ENCODE measurements around the gene MRGPRG. TPM values are rescaled to one million over a fixed set of nuclear protein-coding genes. Genes with fewer than 3 reads are reported as not detected.

Gene MRGPRG
- total and polyA plus RNA-seq, 4 donors = not detected

DNA sequence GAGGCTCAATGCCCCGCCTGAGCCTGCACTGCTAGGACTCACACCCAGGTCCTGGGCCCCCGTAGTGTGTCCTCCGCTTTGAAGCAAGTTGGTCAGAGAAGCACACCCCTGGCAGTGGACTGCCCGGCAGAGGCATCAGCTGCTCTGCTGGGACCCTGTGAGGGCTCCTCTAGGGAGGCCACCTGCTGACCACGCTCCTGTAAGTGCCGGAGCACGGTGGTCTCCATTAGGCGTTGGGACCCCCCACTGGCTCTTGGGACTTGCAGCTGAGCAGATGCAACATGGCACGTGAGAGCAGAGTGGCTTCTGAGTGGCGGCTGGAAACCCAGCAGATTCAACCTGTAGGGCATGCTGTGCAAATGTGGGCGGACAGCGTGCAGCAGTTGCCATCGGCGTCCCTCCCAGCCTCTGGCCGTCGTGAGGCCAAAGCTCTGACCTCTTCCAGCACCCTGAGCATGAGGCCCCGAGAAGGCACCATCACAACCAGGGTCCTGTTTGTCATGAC is 16.9 kb downstream of the MRGPRG start:
- H3K27ac ChIP-seq (ENCODE audit: low read depth, low read length) = no peak overlapping the region
- DNase-seq (ENCODE audit: low read depth in 4 of 6, low spot score in 6 of 6) = no peak
- H3K4me1 ChIP-seq (ENCODE audit: control insufficient read depth, insufficient read depth, low read length) = peaks cover 13% of the 10 kb centered on the region
- no peaks in the 10 kb centered on the region for H3K9me3 ChIP-seq (ENCODE audit: control insufficient read depth, insufficient read depth, low read length)
- no peaks in the 10 kb centered on the region for H3K36me3 ChIP-seq (ENCODE audit: control insufficient read depth, insufficient read depth, low read length)
- peaks cover 28% of the 10 kb centered on the region for H3K27me3 ChIP-seq (ENCODE audit: control insufficient read depth, insufficient read depth, low read length)
- WGBS (ENCODE audit: insufficient coverage) = 75% methylated on average over 17 of the region's 17 CpGs
- no peak overlapping the region for H3K4me3 ChIP-seq (ENCODE audit: low read depth, low read length)

DNA sequence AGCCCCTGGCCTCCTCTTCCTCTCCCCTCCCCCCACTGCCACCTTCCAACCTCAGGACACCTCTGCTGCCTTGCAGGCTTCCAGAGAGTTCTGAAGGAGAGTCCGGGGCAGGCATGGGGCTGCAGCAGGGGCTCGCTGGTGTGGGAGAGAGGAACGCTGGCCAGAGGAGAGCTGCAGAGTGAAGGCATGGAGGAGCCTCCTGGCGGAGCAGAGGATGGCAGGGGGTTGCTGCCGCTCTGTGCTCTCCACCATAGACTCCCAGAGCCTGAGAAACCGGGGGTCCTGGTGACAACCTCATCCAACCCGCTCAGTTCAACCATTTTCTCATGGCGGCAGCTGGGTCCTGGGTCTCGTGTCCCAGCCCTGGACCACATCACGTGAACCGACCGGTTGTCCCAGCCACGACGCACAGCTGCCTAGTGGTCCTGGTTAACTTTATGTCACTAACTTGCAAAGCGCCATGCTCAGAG is 17.5 kb downstream of the MRGPRG start:
- DNase-seq (ENCODE audit: low read depth in 4 of 6, low spot score in 6 of 6) = no peak
- no peaks in the 10 kb centered on the region for H3K36me3 ChIP-seq (ENCODE audit: control insufficient read depth, insufficient read depth, low read length)
- no peaks in the 10 kb centered on the region for H3K9me3 ChIP-seq (ENCODE audit: control insufficient read depth, insufficient read depth, low read length)
- WGBS (ENCODE audit: insufficient coverage) = 89% methylated on average over 15 of the region's 15 CpGs
- no peak overlapping the region for H3K27ac ChIP-seq (ENCODE audit: low read depth, low read length)
- peaks cover 16% of the 10 kb centered on the region for H3K4me1 ChIP-seq (ENCODE audit: control insufficient read depth, insufficient read depth, low read length)
- H3K4me3 ChIP-seq (ENCODE audit: low read depth, low read length) = no peak overlapping the region
- H3K27me3 ChIP-seq (ENCODE audit: control insufficient read depth, insufficient read depth, low read length) = peaks cover 28% of the 10 kb centered on the region

DNA sequence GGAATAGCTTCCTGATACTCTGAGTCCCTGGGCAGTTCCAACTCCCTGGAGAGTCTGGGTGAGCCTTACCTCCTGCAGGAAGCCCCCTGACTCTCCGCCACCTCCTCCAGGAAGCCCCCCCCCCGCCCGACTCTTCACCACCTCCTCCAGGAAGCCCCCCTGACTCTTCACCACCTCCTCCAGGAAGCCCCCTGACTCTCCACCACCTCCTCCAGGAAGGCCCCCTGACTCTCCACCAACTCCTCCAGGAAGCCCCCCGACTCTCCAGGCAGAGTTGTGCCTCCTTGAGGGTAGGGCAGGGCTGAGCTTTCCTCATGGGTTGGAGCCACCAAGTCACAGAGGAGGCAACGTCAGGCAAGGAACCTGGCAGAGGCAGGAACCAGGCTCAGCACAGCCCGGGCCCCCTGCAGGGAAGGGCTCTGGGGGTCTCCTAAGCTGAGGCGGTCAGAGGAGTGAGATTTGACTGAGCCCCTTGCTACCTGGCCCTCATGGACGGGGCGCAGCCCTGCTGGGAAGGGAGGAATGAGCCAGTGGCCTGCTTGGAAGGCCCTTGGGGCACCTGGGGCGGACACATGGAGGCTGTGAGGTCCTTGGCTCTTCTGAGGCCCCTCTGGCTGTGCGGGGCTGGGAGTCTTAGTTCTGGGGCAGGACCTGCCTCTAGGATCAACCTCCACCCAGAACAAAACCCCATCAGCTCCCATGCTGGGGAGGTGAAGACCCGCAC is 18.1 kb downstream of the MRGPRG start:
- Histone ChIP-seq H3K4me1 (ENCODE audit: control insufficient read depth, insufficient read depth, low read length) (peaks cover 18% of the 10 kb centered on the region), H3K36me3 (ENCODE audit: control insufficient read depth, insufficient read depth, low read length) (no peaks in the 10 kb centered on the region), H3K27me3 (ENCODE audit: control insufficient read depth, insufficient read depth, low read length) (peaks cover 28% of the 10 kb centered on the region), H3K9me3 (ENCODE audit: control insufficient read depth, insufficient read depth, low read length) (no peaks in the 10 kb centered on the region), H3K27ac (ENCODE audit: low read depth, low read length) (no peak overlapping the region), H3K4me3 (ENCODE audit: low read depth, low read length) (no peak overlapping the region)
- no peak for DNase-seq (ENCODE audit: low read depth in 4 of 6, low spot score in 6 of 6)
- WGBS (ENCODE audit: insufficient coverage) = 81% methylated on average over 7 of the region's 12 CpGs

DNA sequence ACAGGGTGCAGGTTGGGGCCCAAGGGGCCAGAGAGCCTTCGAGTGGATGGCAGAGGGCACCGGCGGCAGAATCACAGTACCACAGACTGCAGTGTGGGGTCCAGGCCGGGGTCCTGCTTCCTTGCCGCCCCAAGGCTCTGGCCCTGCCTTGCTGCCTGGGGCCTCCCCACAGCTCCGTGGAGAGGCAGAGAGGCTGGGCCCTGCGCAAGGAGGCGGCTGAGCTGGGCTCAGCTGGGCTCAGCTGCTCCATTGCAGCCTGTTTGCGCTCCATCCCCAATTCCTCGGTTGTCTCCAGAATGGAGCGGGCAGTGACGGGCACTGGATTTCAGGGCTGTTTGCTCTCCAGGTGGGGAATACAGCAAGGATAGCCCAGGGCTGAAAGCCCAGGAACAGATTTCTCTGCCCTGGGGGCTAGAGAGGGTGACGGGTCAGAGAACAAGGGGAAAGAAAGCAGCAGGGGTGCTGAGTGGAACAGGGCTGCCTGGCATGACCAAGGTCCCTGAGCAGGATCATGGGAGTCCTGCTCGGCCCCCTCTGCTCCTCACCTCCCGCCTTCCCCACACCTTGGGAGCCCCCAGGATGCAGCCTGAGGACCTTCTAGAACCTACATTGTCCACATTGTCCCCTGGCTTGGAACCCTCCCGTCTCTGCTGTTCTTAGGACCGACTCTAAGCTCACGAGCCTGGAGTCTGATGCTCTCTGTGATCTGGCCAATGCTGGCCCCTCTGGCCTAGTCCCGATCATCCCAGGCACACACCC is 18.9 kb downstream of the MRGPRG start:
- H3K27ac ChIP-seq (ENCODE audit: low read depth, low read length) = no peak overlapping the region
- WGBS (ENCODE audit: insufficient coverage) = 80% methylated on average over 18 of the region's 19 CpGs
- no peaks in the 10 kb centered on the region for H3K36me3 ChIP-seq (ENCODE audit: control insufficient read depth, insufficient read depth, low read length)
- peaks cover 28% of the 10 kb centered on the region for H3K27me3 ChIP-seq (ENCODE audit: control insufficient read depth, insufficient read depth, low read length)
- H3K9me3 ChIP-seq (ENCODE audit: control insufficient read depth, insufficient read depth, low read length) = no peaks in the 10 kb centered on the region
- H3K4me3 ChIP-seq (ENCODE audit: low read depth, low read length) = no peak overlapping the region
- peaks cover 18% of the 10 kb centered on the region for H3K4me1 ChIP-seq (ENCODE audit: control insufficient read depth, insufficient read depth, low read length)
- DNase-seq (ENCODE audit: low read depth in 4 of 6, low spot score in 6 of 6) = no peak

DNA sequence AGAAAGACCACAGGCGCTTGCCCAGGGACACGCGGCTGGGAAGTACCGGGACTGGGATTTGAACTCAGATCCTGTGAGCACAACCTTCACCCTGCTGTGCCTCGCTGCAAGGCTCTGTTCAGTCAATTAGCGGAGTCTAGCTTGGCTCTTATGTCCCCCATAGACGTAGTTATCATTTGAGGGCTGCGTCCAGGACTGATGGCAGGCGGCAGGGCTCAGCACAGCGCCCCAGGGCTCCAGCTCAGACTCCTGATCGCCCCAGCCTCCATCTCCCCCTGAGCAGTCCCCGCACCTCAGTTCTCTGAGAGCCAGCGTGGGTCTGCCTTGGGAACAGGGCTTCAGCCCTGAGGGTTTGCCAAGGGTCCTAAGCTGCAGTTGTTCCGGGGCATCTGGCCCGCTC is 19.8 kb downstream of the MRGPRG start:
- 89% methylated on average over 15 of the region's 15 CpGs for WGBS (ENCODE audit: insufficient coverage)
- H3K4me1 ChIP-seq (ENCODE audit: control insufficient read depth, insufficient read depth, low read length) = peaks cover 17% of the 10 kb centered on the region
- H3K9me3 ChIP-seq (ENCODE audit: control insufficient read depth, insufficient read depth, low read length) = no peaks in the 10 kb centered on the region
- H3K27me3 ChIP-seq (ENCODE audit: control insufficient read depth, insufficient read depth, low read length) = peaks cover 21% of the 10 kb centered on the region
- no peaks in the 10 kb centered on the region for H3K36me3 ChIP-seq (ENCODE audit: control insufficient read depth, insufficient read depth, low read length)
- DNase-seq (ENCODE audit: low read depth in 4 of 6, low spot score in 6 of 6) = no peak
- H3K27ac ChIP-seq (ENCODE audit: low read depth, low read length) = no peak overlapping the region
- no peak overlapping the region for H3K4me3 ChIP-seq (ENCODE audit: low read depth, low read length)

DNA sequence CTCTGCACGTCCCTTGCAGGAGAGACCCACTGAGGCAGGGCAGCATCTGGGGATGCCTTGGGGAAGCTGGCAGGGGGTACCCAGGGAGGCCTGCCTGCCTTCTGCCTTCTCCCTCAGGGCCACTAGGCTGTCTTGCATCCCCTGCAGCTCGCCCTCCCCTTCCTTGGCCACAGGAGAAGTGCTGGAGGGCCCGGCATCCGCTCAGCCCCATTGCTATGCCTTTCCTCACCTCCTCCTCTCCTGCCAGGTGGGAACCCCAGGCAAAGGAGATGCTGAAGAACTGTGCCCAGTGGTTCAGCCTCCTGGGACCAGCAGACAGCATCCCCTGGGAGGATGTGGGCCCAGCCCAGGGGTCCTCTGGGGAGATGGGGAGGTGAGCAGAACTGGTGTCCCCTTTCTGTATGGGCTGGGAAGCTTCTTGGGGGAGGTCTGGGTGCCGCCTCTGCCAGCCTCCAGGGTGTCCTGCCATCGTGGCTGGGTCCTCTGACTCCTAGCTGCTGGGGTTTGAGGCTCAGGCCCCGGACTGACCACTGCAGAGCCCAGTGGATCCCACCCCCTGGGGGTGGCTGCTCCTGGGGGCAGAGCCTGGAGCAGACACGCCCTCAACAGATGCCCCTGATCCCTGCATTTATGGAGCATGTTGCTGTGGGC is 20.6 kb downstream of the MRGPRG start:
- no peak overlapping the region for H3K4me3 ChIP-seq (ENCODE audit: low read depth, low read length)

DNA sequence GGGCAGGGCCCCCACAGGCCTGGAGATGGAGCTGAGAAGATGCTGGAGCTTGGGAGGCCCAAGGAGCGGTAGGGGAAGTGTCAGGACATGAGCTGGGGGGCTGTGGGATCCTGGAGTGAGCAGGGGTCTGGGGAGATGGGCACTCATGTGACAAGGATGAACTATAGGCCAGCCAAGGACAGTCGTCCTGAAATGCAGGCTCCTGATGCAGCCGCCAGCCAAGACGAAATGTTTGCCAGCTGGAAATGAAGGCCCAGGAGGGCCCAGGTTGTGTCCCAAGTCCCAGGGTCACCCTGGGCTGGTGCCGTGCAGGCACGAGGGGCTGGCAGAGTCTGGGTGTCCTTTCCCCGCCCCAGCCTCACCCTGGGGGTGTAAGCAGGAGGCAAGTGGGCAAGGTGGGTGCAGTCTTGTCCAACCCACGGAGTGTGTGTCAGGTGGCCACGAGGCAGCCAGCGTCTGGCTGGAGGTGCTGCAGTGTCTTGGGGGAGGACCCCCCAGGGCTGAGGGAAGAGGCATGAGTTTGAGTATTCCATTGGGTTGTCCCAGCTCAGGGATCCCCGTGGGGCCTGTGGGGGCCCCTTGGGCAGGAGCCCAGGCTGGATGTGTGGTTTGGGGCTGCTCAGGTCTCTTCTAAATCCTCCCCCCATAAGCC is 21.4 kb downstream of the MRGPRG start:
- Histone ChIP-seq H3K27ac (ENCODE audit: low read depth, low read length) (no peak overlapping the region), H3K9me3 (ENCODE audit: control insufficient read depth, insufficient read depth, low read length) (no peaks in the 10 kb centered on the region), H3K4me1 (ENCODE audit: control insufficient read depth, insufficient read depth, low read length) (peaks cover 5% of the 10 kb centered on the region), H3K36me3 (ENCODE audit: control insufficient read depth, insufficient read depth, low read length) (no peaks in the 10 kb centered on the region), H3K27me3 (ENCODE audit: control insufficient read depth, insufficient read depth, low read length) (peaks cover 7% of the 10 kb centered on the region), H3K4me3 (ENCODE audit: low read depth, low read length) (no peak overlapping the region)
- WGBS (ENCODE audit: insufficient coverage) = 82% methylated on average over 11 of the region's 11 CpGs
- DNase-seq (ENCODE audit: low read depth in 4 of 6, low spot score in 6 of 6) = no peak

More for the DNA sequence above, 20.6 kb downstream of the MRGPRG start:
- no peaks in the 10 kb centered on the region for H3K9me3 ChIP-seq (ENCODE audit: control insufficient read depth, insufficient read depth, low read length)
- WGBS (ENCODE audit: insufficient coverage) = 86% methylated on average over 6 of the region's 8 CpGs
- peaks cover 12% of the 10 kb centered on the region for H3K27me3 ChIP-seq (ENCODE audit: control insufficient read depth, insufficient read depth, low read length)
- peaks cover 9% of the 10 kb centered on the region for H3K4me1 ChIP-seq (ENCODE audit: control insufficient read depth, insufficient read depth, low read length)
- H3K27ac ChIP-seq (ENCODE audit: low read depth, low read length) = no peak overlapping the region
- H3K36me3 ChIP-seq (ENCODE audit: control insufficient read depth, insufficient read depth, low read length) = no peaks in the 10 kb centered on the region
- DNase-seq (ENCODE audit: low read depth in 4 of 6, low spot score in 6 of 6) = no peak

DNA sequence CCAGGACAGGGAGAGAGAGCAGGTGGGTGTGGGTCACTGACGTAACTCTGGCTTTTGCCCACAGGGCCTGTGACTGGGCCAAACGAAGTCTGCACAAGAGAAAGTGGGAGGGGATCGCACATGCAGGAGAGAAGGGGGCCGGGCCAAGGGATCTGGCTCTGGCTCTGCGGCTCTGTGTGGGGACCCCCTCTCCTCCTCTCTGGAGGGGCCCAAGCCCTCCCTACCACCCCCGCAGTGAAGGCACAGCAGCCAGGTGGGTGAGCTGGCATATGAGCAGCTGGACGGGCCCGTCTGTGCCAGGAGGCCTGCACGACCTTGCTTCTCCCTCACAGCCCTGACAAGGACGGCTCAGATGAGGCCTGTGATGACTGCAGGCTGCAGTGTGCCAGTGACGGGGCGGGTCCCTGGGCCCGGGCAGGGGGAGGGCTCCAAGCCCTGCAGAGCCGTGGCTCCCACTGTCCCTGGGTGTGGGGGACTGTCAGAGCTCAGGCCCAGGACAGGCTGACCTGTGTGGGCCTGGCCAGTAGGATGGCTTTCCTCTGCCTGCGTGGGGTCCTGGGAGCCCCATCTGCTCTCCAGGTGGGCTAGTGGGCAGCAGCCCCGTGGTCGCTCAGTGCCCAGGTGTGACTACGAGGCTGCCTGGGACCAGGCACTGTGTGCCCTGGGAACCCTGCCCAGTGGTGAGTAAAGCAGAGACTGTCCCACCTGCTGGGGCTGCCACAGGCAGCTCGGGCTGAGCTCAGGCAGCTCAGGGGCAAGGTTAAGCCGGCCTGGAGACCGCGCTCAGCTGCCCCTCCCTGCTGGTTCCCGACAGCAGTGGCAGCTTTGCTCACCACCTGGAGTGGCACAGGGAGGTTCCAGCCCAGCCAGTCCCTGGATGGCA is 22.2 kb downstream of the MRGPRG start:
- H3K27ac ChIP-seq (ENCODE audit: low read depth, low read length) = no peak overlapping the region
- 64% methylated on average over 21 of the region's 23 CpGs for WGBS (ENCODE audit: insufficient coverage)
- H3K9me3 ChIP-seq (ENCODE audit: control insufficient read depth, insufficient read depth, low read length) = no peaks in the 10 kb centered on the region
- peaks cover 5% of the 10 kb centered on the region for H3K4me1 ChIP-seq (ENCODE audit: control insufficient read depth, insufficient read depth, low read length)
- no peak overlapping the region for H3K4me3 ChIP-seq (ENCODE audit: low read depth, low read length)
- peaks cover 3% of the 10 kb centered on the region for H3K27me3 ChIP-seq (ENCODE audit: control insufficient read depth, insufficient read depth, low read length)
- no peaks in the 10 kb centered on the region for H3K36me3 ChIP-seq (ENCODE audit: control insufficient read depth, insufficient read depth, low read length)
- DNase-seq (ENCODE audit: low read depth in 4 of 6, low spot score in 6 of 6) = no peak
